LNCAP (cell line): ENCODE data around the gene TMEM184A.

Experiments used
- TF ChIP-seq, protein P1 (sequence below): fragments of 450-650 bp; IDR thresholded peaks from 2 replicates; pipeline ENCODE4 v1.5.1; 2017; ENCODE audit warnings: mild to moderate bottlenecking

Gene TMEM184A

DNA sequence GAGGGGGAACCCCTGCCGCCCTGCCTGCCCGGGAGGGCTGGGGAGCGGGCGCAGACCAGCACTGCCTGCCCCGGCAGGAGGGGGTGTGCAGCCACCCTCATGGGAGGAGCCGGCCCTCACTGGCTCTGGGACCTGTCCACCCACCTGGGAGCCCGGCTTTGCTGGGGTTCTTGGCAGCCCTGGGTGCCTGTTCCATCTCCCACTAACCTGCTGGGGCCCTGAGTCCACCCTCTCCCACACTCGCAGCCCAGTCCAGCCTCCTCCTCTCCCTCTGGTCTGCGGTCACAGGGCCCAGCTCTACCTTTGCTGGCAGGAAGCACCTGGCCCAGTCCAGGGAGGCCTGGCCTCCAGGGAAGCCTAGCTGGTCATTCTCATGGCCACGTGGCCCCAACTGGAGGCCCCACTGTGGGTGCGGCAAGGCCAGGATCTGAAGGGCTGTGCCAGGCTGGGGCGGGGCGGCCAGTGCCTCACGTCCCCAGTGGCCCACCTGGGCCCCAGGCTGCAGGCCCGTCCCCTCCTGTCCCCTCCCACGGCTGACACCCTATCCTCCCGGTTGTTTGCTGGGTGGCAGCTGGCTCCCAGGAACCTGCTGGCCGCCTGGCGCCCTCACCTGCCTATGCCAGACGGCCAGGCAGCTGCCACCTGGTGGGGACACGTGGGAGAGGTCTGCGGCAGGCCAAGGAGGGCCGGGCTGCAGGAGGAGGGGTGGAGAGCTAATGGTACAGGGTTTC is at the start of gene TMEM184A:
Gene TMEM184A (minus strand): TSS at position 393 of the 731 bp plus-strand sequence. CDS start 721 bp downstream, outside the sequence.
- TF ChIP-seq, protein P1, sequence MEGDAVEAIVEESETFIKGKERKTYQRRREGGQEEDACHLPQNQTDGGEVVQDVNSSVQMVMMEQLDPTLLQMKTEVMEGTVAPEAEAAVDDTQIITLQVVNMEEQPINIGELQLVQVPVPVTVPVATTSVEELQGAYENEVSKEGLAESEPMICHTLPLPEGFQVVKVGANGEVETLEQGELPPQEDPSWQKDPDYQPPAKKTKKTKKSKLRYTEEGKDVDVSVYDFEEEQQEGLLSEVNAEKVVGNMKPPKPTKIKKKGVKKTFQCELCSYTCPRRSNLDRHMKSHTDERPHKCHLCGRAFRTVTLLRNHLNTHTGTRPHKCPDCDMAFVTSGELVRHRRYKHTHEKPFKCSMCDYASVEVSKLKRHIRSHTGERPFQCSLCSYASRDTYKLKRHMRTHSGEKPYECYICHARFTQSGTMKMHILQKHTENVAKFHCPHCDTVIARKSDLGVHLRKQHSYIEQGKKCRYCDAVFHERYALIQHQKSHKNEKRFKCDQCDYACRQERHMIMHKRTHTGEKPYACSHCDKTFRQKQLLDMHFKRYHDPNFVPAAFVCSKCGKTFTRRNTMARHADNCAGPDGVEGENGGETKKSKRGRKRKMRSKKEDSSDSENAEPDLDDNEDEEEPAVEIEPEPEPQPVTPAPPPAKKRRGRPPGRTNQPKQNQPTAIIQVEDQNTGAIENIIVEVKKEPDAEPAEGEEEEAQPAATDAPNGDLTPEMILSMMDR = peak; percentile 85

DNA sequence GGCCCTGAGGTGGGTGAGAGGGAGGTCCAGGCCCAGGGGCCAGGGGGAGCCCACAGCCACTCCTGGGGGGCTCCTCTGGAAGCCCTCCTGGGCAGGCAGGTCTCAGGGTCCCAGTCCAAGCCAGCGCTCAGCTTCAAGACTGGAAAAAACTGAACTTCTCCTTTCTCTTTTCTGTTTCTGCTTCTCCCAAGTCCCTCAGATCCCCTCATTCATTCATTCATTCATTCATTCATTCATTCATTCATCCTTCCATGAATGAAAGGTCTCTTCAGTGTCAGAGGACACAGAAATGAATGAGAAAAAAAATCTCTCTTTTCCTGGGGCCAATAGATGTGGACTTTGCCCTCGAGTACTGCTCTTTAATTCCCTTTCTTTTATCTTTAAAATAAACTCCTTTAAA is 48.4 kb upstream of the TMEM184A start:
- TF ChIP-seq, protein P1 = no peak

GRCh38 chr7:1603346-1604225 is 47.6 kb upstream of the TMEM184A start:
- TF ChIP-seq, protein P1 = no peak

DNA sequence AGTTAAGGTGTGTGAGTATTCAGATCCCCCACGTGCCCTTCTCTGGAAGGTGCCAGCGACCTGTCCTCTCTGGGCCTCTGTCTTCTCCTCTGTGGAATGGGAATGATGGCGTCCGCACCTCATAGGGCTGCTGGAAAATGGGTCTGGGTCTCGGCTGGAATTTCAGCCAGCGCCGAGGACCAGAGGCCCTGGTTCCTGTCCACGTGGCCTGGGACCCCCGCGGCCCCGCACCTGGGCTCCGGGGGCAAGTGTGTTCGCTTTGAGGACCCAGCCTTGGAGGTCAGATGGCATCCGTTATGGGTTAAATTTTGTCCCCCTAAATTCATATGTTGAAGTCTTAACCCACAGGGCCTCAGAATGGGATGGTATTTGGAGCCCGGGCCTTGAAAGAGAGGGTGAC is 46.4 kb upstream of the TMEM184A start:
- TF ChIP-seq, protein P1 = no peak

GRCh38 chr7:1601956-1602355 is 46.0 kb upstream of the TMEM184A start:
- TF ChIP-seq, protein P1 = no peak

DNA sequence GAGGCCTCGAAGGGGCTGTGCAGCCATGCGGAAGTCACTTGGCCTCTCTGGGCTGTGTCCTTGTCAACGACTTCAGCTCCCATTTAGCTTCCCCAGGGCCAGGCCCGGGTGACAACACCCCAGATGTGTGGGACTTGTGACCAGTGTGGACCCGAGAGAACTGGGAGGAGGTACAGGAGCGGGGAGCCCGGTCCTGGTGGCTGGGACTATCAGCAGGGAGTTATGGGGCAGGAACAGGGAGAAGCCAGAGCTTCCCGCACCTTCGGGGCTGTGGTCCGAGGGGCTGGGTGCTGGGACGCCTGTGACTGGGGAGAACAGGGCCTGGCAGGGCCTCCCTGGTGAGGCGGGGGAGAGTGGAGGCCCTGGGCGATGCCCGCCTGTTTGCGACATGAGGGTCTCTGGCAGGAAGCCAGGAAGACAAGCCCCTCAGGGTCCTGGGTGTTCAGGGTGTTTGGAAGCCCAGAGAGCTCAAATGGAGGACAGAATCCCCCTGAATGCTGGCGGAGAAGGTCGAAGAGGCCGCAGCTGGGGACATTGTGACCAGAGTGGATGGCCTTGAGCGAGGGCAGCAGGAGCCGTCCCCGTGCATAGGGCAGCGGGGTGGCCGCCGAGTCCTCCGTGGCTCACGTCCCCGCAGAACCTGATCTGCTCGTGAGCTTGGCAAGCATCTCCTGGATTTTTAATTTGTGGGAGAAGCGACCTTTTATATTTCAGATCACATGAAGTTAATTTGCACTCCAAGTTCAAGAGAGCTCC is 43.8 kb upstream of the TMEM184A start:
- TF ChIP-seq, protein P1 = no peak

- TF ChIP-seq, protein P1 = no peak
Measured at GRCh38 chr7:1598961-1599639, 43.1 kb upstream of the TMEM184A start.
